ENCODE data around the gene LRFN5. TPM values are rescaled to one million over a fixed set of nuclear protein-coding genes. Genes with fewer than 3 reads are reported as not detected.
A peak's percentile ranks its signal among the peaks of the same experiment; 100 is the strongest.
"Not testable (repeated sequence)": the region's sequence is repeated elsewhere in the genome, so short reads cannot be mapped to it uniquely, and the experiment has no call there.

Gene LRFN5
- total RNA-seq (2014; rRNA removed; shearing (Covaris generic)), result not detected in 2 replicates

DNA sequence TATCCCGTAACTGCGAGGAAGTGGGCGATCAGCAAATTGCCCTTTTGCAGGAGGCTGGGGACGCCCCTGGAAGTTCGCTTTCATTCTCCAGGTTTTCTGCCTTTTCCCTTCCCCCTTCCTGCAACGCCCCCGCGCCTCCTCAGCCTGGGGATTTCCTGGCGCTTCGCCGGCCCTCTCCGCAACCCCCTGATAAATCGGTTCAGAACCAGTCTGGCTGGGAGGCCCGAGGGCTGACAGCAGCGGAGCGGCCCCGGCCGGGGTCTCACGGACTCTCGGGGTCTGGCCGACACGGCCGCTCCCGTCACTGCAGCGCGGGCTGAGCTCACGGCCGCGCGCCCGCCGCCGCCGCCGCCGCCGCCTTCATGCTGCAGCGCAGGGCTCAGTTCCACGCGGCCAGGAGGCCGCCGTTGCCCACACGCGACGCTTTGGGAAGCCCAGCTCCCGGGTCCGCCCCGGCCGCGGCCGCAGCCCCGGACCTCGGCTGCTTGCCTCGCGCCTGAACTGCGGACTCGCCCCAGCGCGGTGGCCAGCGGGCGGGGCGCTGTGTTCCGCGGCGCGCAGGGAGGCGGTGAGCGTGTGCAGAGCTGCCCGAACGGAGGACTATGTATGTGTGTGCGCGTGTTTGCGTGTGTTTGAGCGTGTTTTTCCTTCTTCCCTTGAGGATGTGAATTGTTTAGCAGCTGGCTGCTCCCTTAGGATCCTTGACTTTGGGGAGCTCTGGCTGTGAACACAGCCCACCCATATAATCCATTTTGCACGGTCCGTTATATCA, at the start of gene LRFN5:
Gene LRFN5 (plus strand): TSS at position 345 of the 772 bp plus-strand sequence.
- no peak for DNase-seq (ENCODE audit: low spot score)

DNA sequence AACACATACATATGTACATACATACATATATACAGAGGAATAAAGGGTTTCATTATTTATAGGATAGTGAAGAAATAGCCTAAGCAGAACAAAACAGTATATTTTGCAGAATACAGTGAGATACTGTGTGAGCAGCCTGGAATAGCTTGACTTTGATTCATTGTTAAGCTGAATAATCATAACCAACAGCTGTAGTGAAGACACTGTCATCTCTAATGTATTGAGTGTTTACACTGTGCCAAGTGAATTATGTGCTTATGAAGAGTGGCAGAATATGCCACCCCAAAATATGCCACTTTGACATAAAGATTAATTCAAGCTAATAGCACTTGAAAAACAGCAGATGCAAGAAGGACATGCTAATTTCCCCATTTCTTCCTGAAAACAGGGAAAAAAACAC, 48.2 kb upstream of the LRFN5 start:
- no peak for DNase-seq (ENCODE audit: low spot score)

DNA sequence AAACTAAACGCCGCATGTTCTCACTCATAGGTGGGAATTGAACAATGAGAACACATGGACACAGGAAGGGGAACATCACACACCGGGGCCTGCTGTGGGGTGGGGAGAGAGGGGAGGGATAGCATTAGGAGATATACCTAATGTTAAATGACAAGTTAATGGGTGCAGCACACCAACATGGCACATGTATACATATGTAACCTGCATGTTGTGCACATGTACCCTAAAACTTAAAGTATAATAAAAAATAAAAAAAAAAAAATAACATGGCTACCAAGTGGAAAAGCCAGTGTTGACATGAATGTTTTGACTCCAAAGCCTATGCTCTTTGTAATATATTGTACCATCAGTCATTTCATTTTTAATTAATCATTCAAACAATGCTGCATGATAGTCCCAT, 39.8 kb upstream of the LRFN5 start:
- DNase-seq (ENCODE audit: low spot score), result not testable (repeated sequence)

DNA sequence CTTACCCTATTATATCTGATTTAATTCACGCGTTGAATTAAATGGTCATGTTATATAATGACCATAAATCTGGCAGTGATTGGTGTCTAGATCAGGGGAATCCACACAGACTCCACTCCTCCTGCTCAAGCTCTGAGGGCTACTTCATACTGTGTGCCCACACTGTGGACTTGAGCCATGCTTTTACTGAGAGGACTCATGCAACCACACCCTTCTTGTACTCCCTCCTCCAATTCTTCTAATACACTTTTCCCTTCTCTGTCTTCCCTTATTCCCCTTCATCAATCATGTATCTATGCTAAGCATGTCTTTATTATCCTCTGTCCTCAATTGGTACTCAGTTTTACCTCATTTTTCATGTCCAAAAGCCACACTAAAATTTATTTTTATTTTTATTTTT, 37.7 kb upstream of the LRFN5 start:
- no peak for DNase-seq (ENCODE audit: low spot score)

DNA sequence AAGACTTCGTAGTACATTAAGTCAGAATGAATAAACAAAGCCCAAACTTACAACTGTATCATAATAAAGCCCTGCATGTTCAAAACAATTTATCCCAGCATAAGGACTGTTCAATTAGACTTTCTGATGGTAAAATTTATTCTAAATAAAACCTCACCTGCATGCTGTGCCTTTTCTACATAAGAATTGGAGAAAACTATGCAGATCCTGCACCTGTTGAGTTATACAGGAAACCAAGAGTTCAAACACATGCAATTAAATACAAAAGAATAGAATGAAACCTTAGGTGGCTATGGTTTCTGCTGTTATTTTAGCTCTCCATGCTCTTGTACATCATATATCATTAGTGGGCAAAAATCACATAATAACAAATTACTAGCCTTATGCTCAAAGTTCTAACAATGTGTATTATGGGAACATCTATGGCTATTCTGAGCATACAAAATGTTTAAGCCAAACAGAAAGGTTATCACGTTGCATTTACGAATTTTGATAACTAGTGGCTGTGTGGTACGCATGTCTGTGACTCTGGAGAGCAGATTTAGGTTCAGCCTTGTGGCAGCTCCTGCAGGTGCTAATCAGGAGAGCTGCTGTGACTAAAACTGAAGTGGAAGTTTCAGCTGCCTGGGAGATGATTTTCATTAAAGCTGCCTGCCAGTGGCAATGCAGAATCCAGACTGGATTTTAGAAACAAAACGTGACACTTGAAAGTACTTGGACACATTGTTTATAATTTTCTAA, 36.1 kb upstream of the LRFN5 start:
- DNase-seq (ENCODE audit: low spot score), result no peak

DNA sequence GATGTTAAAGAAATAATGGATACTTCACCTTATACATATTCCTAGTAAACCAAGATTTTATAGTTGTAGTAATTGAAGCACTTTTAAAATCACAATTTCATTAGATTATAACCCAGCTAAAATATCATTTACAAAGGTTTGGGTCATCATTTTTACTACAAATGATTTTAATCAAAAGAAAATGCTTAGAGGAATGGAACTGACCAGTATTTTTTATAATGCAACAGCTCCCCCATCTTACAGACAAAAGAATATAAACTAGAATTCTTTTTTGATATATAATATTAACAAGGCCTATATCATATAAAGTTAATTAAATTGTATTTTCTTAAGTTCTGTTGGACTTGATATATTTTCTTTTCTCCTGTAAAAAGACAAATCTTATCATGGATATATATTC, 20.4 kb upstream of the LRFN5 start:
- DNase-seq (ENCODE audit: low spot score), result peak; percentile 7

DNA sequence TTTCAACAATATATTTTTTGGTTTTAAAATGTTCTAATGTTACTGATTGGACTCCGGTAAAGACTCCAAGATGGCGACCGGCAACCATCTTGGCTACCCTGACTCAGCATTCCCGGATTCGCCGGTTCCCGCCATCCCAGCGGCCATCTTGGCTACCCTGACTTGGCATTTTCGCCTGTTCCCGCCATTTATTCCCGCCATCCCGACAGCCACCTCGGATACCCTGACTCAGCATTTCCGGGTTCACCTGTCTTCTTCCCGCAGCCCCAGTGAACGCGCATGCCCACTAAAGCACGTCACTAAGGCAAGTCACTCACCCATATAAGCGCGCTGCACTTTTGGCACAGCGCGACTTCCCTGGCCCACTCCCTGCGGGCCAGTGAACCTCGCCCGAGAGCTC, 9.0 kb upstream of the LRFN5 start:
- no peak for DNase-seq (ENCODE audit: low spot score)

DNA sequence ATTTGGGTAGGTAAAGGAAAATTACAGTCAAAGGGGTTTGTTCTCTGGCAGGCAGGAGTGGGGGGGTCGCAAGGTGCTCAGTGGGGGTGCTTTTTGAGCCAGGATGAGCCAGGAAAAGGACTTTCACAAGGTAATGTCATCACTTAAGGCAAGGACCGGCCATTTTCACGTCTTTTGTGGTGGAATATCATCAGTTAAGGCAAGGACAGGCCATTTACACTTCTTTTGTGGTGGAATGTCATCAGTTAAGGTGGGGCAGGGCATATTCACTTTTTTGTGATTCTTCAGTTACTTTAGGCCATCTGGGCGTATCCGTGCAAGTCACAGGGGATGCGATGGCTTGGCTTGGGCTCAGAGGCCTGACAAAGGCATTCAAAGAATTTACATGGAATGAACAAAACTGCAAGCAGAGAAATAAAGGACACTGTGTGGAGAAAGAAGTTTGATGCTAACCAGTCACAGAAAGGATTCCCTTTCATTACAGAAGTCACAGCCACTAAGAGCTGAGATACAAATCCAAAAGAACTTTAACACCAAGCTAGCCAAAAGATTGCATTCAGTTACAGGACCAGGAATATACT, 6.8 kb upstream of the LRFN5 start:
- DNase-seq (ENCODE audit: low spot score), result not testable (repeated sequence)

DNA sequence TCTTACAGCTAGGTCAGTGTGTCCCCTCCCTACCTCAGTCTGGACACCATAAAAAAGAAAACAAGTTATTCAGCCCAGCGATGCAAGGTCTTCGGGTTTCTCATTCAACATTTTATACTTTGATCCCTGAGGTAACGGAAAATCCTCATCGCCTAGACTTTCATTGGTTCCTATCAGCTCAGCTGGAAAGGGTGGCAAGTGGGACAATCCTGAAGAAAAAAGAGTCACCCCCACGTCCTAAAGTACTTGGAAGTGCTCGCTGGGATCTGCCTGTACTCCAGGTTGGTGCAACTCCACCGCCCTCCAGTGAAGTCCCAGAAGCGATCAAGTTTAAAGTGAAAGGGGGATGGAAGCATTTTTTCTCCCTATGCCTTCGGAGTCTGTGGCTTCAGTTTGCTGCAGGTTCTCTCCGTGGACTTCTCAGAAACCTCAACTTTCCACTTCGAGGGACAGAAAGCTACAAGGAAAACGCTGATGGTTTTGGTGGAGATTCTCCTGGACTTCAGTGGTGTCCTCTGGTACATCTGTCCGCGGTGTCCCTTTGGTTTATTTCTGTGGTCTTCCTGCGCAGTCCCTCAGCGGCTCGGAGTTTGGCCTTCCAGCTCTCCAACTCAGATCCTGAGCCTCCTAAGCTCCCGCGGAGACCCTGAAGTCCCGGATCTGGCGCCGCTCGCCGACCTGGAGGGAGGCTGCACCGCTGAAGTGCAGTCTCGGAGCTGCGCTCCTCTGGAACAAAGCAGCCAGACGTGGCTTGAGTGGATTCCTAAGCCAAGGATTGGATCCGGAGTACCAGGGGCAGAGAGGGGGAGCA, 1.8 kb upstream of the LRFN5 start:
- no peak for DNase-seq (ENCODE audit: low spot score)

DNA sequence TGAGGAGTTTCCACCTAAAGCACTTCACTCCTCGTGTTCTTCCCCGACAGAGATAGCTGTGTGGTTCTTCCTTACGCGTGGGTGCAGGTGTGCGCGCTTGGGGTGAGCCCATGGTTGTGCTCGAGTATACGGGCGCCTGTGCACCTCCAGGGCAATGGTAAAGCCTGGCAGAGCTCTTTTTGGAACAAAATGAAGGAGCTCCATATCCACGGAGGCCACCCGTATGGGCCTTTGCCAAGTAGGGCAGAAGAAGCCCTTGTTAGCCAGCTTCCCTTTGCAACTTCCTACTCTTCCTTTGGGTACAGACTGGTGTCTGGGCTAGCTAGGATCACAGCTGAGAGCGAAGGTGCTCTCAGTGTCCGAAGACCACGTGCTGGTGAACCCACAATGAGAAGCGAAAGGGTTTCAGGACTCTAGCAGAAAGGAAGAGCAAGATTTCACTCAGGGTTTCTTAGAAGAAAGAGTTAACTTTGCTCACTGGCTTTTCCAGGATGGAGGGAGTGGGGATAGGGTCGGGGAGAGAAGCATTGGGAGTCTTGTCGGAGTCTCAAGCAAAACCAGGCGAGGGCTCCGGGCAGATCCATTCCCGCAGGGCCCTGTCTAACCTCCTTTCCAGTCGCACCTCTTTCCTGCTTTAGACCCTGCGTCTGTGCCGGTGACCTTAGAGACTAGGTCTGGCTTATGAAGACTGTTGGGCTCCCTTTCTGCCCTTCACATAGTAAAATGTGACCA, 960 bp upstream of the LRFN5 start:
- DNase-seq (ENCODE audit: low spot score), result no peak

DNA sequence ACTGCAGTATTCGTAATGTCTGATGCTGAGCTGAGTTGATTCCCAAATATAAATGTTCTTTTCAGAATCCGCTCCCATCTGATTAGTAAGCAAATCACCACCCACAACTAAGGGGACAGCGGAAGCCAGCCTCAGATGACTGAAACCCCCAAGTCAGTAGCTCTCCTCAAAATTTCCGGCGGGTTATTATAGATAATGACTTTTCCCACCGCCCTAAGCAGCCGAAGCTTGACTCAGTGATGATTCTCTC, 469 bp upstream of the LRFN5 start:
- DNase-seq (ENCODE audit: low spot score), result no peak

DNA sequence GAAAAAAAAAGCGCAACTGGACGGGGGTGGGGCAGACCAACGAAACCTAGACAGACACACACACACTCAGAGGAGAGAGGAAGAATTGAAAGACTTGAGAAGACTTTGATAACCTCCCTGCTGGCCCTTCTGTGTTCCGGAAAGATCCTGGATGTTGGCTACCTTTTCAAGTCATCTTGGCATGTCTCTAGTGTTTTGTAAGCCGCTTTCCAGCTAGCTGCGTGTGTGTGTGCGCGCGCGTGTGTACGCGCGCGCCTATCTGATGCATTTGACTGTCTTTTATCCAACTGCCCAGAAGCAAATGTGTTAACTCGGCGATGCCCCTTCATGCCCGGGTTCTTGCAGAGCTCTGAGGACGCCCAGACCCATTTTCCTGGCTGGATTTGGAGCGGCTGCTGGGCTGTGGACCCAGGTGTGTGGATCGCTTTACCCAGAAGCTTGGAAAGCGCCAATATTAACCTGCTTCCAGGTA, 664 bp downstream of the LRFN5 start:
- no peak for DNase-seq (ENCODE audit: low spot score)

DNA sequence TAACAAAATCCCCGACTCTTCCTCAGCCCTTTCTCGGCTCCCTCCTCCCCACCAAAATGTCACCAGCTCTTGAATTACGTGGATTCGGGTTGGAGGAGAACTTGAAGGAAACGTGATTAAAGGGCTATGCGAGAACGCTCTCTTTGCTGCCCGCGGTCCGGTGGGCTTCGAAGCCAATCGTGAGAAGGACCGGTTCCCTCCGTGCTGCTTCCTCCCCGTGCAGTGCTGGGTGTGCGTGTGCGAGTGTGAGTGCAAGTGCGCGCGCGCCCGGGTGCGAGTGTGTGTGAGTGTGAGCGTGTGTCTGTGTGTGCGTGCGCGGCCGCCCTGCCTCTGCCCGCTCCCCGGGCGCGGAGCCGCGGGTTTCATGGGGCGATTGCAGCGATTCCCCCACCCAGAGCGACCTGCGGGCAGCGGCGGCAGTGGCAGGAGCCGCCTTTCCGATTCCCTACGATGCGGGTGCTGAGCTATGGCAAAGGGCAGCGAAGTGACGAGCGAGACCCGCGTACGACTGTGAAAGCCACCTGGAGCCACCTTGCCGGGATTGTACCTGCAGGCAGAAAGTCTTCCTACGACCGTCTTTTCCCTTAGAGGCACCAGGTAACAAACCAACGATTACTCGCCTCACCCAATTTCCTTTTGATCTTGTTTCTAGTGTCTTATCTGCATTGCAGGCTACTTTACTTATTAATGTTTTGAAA, 1.4 kb downstream of the LRFN5 start:
- no peak for DNase-seq (ENCODE audit: low spot score)

DNA sequence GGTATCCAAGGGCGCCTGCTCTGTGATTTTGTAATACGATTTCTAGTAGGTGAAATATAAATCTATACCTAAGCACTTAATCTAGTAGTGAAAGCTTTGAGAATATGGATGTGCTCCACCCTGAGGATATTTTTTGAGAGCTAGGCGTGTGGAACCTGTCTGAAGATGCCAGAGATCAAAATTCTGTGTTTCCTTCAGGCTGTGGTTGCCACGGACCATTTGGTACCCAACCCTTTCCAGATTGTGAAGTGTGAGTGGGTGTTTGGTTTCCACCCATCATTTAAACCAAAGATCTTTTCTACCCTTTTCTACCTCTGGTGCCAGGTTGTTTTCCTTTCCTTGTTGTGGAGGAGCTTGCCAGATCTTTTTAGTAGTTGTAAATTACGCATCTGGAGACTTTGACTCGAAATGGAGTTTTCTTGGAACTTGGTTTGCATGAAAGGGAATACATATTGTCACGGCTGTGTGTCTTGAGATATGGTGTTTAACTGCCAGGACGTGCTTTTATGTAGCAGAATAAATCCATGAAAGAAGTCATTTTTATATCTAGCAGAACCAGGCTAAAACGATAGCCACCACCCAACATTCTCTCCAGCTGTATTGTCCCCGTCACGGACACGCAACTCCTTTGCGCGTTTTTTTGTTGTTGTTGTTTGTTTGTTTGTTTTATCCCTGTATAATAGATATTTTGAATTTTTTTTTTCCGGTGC, 2.2 kb downstream of the LRFN5 start:
- no peak for DNase-seq (ENCODE audit: low spot score)

DNA sequence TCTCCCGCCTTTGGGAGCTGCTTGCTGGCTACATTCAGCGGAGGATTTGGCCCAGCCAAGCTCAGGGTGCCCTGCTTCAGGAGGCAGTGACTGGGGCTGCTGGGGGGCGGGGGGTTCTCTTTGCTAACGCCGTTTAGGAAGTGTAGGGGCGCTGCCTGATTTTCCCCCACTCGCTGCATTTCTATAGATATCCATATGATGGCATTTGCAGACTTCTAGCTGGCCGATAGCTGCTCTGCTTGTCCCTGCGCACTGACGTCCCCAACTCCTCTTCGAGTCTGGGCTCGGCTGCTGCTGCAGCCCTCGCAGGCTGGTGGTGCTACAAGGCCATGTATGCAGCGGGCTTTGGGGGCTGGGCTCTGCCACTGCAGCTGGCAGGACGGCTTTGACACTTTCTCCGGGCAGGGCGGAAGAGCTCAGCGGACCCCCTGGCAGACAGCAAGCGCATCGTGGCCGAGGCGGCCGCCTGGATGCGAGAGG, 3.1 kb downstream of the LRFN5 start:
- no peak for DNase-seq (ENCODE audit: low spot score)

DNA sequence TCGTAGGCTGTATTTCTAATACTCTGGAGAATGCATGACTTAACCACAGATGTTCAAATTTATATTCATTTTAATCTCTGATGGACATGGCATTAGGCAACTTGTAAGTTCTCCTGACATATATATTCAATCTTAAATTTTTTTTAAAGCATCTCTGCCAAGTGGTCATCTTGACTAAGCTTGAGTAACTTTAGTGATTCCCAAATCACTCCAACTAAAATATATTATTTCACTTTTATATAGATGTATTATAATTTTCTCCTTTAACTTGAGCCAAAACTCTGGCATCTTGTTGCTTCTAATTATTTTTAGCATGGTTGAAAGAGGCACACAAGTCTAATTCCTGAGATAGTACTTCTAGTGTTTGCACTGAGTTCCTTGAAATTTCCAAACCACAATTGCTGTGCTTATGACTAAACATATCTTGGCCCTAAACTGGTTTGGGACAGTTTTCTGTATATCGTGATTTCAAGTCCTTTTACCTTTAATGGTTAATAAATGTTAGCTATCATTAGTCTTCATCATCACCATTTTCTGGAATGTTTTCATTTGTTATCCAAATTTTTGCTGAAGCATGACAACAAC, 8.4 kb downstream of the LRFN5 start:
- DNase-seq (ENCODE audit: low spot score), result no peak

DNA sequence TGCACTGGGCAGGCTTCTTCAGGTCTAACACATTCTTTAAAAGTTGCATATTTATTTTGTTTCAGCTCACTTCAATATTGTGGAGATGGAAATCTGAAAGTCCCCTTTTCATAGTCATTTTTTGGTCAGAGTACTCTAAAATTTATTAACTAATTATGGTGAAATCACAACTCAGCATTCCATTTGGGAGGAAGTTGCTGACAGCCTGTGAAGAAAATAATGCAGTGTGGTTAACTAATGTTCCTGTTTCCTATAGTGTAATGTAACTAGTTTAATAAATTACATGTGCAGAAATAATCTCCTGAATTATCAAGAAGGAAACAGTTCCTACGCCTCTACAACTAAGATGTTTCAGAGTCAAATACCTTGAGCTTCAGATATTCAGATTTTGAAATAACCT, 17.1 kb downstream of the LRFN5 start:
- DNase-seq (ENCODE audit: low spot score), result no peak

DNA sequence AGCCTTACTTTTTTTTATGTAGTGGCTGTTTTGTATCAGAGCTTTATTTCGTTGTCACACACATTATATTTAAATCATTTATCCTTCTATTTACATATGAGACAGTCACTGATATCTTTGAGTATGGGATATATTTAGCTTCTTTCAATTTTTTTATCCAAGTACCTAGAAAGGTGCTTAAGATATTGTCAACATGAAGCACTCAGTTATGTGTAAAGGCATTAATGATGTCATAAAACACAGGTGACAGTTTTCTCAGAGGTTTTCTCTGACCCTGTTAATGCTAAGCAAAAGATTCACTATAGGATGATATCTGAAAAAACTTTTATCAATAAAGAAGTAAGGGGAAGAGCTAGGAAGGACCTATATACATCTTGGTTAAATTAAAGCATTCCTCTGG, 23.2 kb downstream of the LRFN5 start:
- no peak for DNase-seq (ENCODE audit: low spot score)

DNA sequence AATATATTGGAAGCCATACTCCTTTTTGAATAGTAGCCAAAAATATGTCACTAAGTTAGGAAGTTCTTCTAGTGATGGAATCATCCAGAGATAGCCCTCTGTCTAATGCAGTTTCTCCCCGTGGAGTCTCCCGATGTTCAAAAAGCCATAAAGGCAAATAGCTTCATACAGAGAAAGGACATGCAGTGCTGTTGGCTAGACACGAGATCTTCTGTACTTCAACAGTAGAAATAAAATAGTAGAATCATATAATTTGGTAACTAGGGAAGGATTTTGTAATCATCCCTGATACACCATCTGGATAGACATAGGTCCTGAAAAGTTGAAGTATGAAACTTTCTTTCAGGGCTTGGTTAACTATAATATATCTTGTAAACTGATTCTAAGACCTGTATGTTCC, 27.6 kb downstream of the LRFN5 start:
- DNase-seq (ENCODE audit: low spot score), result no peak

Measured in HT-29 (cell line).